ENCODE measurements around the gene LIPM.

The LIPM gene

DNA sequence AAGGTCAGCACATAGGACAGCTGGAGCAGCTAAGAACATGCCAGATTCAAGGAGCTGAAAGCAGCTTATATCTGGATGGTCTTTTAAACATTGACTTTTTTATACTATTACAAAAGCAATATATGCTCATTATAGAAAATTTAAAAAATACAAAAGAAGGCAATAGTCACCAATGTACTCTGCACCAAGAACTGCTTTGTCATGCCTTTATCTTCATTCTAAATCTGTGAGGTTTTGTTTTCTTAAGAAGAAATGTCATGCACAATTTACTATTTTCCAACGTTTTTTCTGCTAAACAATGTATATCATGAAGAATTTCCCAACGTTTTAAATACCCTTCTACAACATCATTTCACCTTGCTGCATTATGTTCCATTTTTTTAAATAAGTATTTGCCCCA lies 2.8 kb downstream of the LIPM start:
- no peak for TF ChIP-seq ZNF416 (tag by site-specific recombination; IDR thresholded peaks at IDR 0.05)
- Histone ChIP-seq H3K36me3 (ENCODE audit: control insufficient read depth in 2 of 2, insufficient read depth in 1 of 2, low read length in 2 of 2) (no peaks in the 10 kb centered on the region), H3K4me1 (ENCODE audit: control insufficient read depth, insufficient read depth, low read length) (no peaks in the 10 kb centered on the region), H3K4me3 (ENCODE audit: low read depth, low read length) (no peak overlapping the region), H3K27ac (ENCODE audit: extremely low read depth, low read depth, low read length) (no peak overlapping the region), H3K9me3 (ENCODE audit: control insufficient read depth, insufficient read depth, low read depth, low read length) (no peaks in the 10 kb centered on the region)
- ChIA-PET POLR2A (no interaction called here), CTCF (interaction anchor here (0.8 to 1.7 kb wide), 3 partner anchors 11 to 127 kb away, joined by 3 to 5 read pairs (median 5); no protein-coding TSS in a partner anchor)

DNA sequence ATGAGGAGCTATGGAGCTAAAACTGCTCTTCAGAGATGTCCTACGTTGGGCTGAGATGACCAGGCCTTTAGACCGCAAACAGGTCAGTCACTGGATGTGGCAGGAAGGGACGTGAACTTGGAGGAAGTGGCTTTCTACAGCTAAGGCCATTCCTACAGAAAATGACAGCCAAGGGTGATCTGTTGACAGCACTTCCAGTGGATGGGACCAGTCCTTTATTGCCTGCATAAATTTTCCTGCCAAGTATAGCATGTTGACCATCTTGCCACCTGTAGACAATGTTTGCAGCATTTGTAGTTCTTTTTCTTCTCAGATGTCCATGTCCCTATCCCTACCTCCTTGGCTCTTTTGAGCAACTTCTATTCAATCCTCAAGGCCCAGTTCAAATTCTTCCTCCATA lies 3.4 kb downstream of the LIPM start:
- no peak overlapping the region for H3K27ac ChIP-seq (ENCODE audit: extremely low read depth, low read depth, low read length)
- ChIA-PET POLR2A (no interaction called here), CTCF (interaction anchor here (1.2 kb wide), 1 partner anchor 127 kb away, joined by 5 read pairs; no protein-coding TSS in a partner anchor)
- TF ChIP-seq ZNF544 (tag by site-specific recombination; IDR thresholded peaks at IDR 0.05) (no peak), ZNF366 (tag by site-specific recombination; conservative IDR thresholded peaks at IDR 0.05) (no peak), ZNF510 (tag by site-specific recombination; IDR thresholded peaks at IDR 0.05; ENCODE audit: insufficient replicate concordance) (no peak), ZNF221 (tag by site-specific recombination; IDR thresholded peaks at IDR 0.05; ENCODE audit: borderline replicate concordance) (no peak), ZNF175 (tag by site-specific recombination; IDR thresholded peaks at IDR 0.05) (no peak), ZNF157 (tag by site-specific recombination; IDR thresholded peaks at IDR 0.05) (no peak), BCL11A (tag by site-specific recombination; IDR thresholded peaks at IDR 0.05; ENCODE audit: low read depth) (no peak), ZNF560 (tag by site-specific recombination; IDR thresholded peaks at IDR 0.05; ENCODE audit: borderline replicate concordance) (no peak), ZNF610 (tag by site-specific recombination; IDR thresholded peaks at IDR 0.05; ENCODE audit: borderline replicate concordance) (no peak), ZNF785 (tag by site-specific recombination; IDR thresholded peaks at IDR 0.05) (no peak), ZNF654 (tag by site-specific recombination; IDR thresholded peaks at IDR 0.05; ENCODE audit: low read depth) (no peak), BCL6B (tag by site-specific recombination; IDR thresholded peaks at IDR 0.05) (no peak), ZNF596 (tag by site-specific recombination; IDR thresholded peaks at IDR 0.05) (no peak), ZBTB7A (tag by site-specific recombination; IDR thresholded peaks at IDR 0.05; ENCODE audit: low read depth) (no peak), INSM2 (tag by site-specific recombination; IDR thresholded peaks at IDR 0.05) (no peak), HOXA7 (CRISPR knock-in tag; IDR thresholded peaks at IDR 0.05; ENCODE audit: borderline replicate concordance) (no peak)
- TF ChIP-seq, protein P1, sequence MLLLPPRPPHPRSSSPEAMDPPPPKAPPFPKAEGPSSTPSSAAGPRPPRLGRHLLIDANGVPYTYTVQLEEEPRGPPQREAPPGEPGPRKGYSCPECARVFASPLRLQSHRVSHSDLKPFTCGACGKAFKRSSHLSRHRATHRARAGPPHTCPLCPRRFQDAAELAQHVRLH (tag by site-specific recombination; IDR thresholded peaks at IDR 0.05): no peak
- TF ChIP-seq, protein P2, sequence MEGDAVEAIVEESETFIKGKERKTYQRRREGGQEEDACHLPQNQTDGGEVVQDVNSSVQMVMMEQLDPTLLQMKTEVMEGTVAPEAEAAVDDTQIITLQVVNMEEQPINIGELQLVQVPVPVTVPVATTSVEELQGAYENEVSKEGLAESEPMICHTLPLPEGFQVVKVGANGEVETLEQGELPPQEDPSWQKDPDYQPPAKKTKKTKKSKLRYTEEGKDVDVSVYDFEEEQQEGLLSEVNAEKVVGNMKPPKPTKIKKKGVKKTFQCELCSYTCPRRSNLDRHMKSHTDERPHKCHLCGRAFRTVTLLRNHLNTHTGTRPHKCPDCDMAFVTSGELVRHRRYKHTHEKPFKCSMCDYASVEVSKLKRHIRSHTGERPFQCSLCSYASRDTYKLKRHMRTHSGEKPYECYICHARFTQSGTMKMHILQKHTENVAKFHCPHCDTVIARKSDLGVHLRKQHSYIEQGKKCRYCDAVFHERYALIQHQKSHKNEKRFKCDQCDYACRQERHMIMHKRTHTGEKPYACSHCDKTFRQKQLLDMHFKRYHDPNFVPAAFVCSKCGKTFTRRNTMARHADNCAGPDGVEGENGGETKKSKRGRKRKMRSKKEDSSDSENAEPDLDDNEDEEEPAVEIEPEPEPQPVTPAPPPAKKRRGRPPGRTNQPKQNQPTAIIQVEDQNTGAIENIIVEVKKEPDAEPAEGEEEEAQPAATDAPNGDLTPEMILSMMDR (tag by site-specific recombination; IDR thresholded peaks at IDR 0.05): no peak
- H3K4me3 ChIP-seq (ENCODE audit: low read depth, low read length): no peak overlapping the region
- H3K36me3 ChIP-seq (ENCODE audit: control insufficient read depth in 2 of 2, insufficient read depth in 1 of 2, low read length in 2 of 2): no peaks in the 10 kb centered on the region
- H3K9me3 ChIP-seq (ENCODE audit: control insufficient read depth, insufficient read depth, low read depth, low read length): no peaks in the 10 kb centered on the region
- H3K4me1 ChIP-seq (ENCODE audit: control insufficient read depth, insufficient read depth, low read length): no peaks in the 10 kb centered on the region

All from HEK293 (cell line).